DND-41 (cell line): Measurements from ENCODE around the gene C22orf31.

ENCODE experiments used
- CTCF ChIP-seq: IDR thresholded peaks from 2 replicates; pipeline ENCODE4 v1.5.1; 2012; ENCODE audit warnings: borderline replicate concordance, low read length, moderate library complexity, mild to moderate bottlenecking; ENCODE audit not compliant: poor library complexity, severe bottlenecking; ENCODE audit errors: extremely low read depth
- EZH2 ChIP-seq: IDR thresholded peaks from 3 replicates; pipeline ENCODE4 v1.6.1; 2012; ENCODE audit warnings: borderline replicate concordance, low read depth, mild to moderate bottlenecking, moderate library complexity, low read length, inconsistent platforms; ENCODE audit not compliant: severe bottlenecking

- TF ChIP-seq CTCF, result no peak
- no peak for TF ChIP-seq EZH2
Observed at GRCh38 chr22:29093501-29094300, 32.1 kb upstream of the C22orf31 start.
